HG02840 (cell line): Measurements from ENCODE around the gene RCOR1.
"Not testable (repeated sequence)": the region's sequence is repeated elsewhere in the genome, so short reads cannot be mapped to it uniquely, and the experiment has no call there.

Experiments used
- ATAC-seq: cut with Tn5 transposase; IDR thresholded peaks from one replicate; pipeline ENCODE4 v1.9.1; 2021; ENCODE audit warnings: mild to moderate bottlenecking, moderate library complexity, moderate number of reproducible peaks; ENCODE audit not compliant: unreplicated experiment, low FRiP score

Gene RCOR1

DNA sequence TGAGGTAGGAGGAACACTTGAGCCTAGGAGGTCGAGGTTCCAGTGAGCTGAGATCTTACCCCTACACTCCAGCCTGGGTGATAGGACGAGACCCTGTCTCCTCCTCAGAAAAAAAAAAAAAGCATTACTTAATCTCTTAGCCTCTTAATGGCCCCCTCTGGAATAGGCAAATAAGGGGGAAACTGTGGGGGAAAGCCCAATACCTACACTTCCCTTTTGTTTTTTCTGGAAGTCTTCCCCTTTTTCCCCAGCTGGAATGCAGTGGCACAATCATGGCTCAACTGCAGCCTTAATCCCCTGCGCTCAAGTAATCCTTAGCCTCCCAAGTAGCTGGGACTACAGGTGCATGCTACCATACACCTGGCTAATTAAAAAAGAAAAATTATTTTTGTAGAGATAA is 32.2 kb downstream of the RCOR1 start:
- ATAC-seq: no peak

- ATAC-seq: no peak
Observed at GRCh38 chr14:102625564-102626296, 33.3 kb downstream of the RCOR1 start.

DNA sequence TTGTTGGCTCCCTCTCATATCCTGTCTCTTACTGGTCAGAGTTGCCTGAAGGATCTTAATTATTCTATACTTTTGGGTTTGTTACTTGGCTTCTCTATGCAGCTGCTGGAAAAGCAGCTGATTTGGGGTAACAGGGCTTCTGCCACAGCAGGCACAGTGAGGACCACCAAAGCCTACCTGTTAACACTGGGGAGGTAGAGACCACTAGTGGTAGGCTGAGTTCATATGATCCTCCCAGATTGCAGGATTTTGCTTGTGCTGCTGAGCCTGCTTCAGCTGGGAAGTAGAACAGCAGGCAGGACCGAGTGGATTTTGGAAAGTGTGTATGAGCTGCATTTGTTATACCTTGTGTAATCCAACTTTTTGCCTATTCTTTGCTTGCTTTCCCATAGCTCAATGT is 34.1 kb downstream of the RCOR1 start:
- no peak for ATAC-seq

- ATAC-seq: no peak
Observed at GRCh38 chr14:102629011-102629444, 36.6 kb downstream of the RCOR1 start.

GRCh38 chr14:102629808-102630350 is 37.4 kb downstream of the RCOR1 start:
- no peak for ATAC-seq

- no peak for ATAC-seq
Observed at GRCh38 chr14:102630405-102630804, 38.0 kb downstream of the RCOR1 start.

GRCh38 chr14:102630881-102631280 is 38.4 kb downstream of the RCOR1 start:
- ATAC-seq: no peak

- no peak for ATAC-seq
Observed at GRCh38 chr14:102633906-102634595, 41.6 kb downstream of the RCOR1 start.

DNA sequence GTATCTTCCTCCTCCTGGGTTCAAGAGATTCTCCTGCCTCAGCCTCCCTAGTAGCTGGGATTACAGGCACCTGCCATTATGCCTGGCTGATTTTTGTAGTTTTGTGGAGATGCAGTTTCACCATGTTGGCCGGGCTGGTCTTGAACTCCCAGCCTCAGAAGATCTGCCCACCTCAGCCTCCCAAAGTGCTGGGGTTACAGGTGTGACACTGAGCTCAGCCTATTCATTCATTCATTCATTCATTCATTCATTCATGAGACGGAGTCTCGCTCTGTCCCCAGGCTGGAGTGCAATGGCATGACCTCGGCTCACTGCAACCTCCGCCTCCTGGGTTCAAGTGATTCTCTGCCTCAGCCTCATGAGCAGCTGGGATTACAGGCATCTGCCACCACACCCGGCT is 47.2 kb downstream of the RCOR1 start:
- ATAC-seq: not testable (repeated sequence)

DNA sequence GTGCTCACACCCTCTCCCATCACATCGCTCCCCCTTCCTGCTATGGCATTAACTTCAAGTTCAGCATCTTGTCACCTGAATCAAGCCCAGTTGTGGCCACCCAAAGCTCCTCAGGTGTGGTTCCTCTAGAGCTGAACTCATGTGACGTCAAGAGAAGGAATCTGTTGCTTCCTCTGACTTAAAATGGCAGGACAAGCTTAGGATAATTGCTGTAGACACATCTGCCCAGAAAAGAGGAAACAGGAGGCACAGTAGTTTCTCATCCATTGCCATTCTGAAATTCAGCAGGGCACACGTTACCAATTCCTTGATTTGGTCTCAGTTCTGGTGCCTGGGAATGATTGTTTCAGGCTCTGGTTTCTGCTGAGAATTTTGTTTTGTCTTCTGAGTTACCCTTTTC is 52.1 kb downstream of the RCOR1 start:
- no peak for ATAC-seq

DNA sequence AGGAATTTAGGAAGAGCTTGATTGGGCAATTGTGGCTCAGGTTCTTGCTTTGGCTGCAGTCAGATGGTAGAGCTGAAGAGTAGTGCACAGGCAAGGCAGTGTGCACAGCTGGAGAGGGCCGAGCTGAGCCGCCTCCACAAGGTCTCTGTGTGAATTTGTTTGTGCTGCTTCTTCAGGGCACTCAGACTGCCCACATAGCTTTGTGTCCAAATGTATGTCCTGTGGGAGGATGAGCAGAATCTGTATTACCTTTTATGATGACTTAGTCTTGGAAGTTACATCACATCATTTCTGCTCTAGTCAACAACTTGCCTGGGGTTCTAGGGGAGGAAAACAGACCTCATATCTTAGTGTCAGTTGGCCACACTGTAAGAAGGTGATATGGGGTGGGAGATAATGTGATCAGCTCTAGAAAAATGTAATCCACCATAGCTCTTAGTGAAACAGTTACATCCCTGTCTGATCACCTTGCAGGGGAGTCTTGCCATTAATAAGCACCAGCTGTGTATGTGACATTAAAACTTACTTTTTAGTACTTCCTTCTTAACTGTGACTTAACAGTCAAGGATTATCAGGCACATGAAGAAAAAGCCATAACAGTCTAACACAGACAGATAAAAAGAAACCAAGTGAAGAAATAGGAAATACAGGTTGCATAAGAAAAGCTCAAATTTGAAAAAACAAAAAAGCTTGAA is 53.4 kb downstream of the RCOR1 start:
- ATAC-seq: no peak

GRCh38 chr14:102646615-102647014 is 54.2 kb downstream of the RCOR1 start:
- no peak for ATAC-seq

DNA sequence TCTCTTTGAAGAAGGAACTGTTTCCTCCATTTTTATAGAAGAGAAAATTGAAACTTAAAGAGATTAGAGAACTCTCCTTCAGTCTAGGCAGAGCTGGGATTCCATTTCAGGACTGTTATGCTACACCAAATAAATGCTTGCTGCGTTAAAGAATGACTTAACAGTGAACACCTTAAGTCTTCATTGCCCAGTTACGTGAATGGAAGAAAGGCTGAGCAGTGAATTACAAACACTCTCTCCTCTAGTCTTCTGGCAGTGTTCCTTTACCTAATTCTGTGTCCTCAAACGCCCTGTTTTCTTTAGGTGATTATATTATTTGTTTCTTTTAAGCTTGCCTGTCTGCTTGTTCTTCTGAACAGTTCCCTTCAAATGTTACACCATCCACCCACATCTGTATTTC is 59.7 kb downstream of the RCOR1 start:
- no peak for ATAC-seq

DNA sequence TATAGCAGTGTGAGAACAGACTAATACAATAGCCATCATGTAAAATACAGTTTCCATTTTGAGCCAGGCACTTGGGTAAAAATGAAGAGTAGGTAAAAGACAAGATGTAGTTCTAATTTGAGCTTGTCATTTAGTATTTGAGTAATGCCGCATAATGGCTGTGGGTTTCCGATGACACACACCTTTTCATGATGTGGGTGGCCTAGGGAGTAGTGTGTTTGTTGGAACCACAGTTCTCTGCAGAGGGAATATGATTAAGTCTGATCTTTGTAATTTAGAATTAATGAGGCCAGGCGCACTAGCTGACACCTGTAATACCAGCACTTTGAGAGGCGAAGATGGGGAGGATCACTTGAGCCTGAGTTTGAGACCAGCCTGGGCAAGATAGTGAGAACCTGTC is 61.8 kb downstream of the RCOR1 start:
- ATAC-seq: no peak

DNA sequence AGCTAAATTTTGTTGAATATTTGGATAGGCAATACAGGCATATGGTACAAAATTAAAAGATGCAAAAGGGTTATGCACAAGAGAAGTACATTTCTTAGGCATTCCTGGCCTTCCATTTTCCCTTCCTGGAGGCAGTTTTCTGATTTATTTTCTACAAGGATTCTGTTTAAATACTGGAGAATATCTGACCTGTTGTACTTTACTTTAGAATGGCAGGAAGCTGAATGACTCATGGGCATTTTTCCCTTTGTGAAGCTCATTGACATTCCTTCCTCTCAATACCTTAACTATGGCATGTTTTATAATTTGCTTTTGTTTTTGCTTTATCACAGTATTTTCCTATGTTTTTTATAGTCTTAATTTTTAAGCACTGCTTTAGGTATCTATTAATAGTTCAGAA is 62.7 kb downstream of the RCOR1 start:
- no peak for ATAC-seq

- no peak for ATAC-seq
Observed at GRCh38 chr14:102659797-102660196, 67.3 kb downstream of the RCOR1 start.

GRCh38 chr14:102661614-102662013 is 69.2 kb downstream of the RCOR1 start:
- ATAC-seq: no peak

GRCh38 chr14:102662636-102663430 is 70.4 kb downstream of the RCOR1 start:
- no peak for ATAC-seq

DNA sequence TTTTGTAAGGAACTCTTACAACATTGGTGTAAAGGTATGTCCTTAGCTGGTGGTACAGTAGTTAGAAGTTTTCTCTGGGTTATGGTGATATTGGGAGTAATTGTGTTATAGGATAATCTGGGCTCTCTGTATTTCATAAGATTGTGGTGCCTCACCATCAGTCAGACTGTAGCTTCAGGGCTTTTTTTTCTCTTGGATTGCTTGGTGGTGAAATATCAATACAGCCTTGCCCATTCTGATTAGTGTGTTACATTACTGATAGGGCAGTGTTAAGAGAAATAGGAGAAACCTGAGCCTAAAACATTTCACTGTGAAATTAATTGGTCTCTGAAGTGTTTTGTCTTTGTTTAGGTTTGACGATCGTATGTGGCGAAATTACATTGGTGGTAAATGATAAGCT is 71.0 kb downstream of the RCOR1 start:
- no peak for ATAC-seq

GRCh38 chr14:102665621-102666020 is 73.2 kb downstream of the RCOR1 start:
- ATAC-seq: no peak
